ENCODE data around the gene SRGAP3.

Gene SRGAP3

GRCh38 chr3:9007928-9008327 lies 241.5 kb downstream of the SRGAP3 start:
- DNase-seq: no peak

GRCh38 chr3:9007213-9007612 lies 242.2 kb downstream of the SRGAP3 start:
- no peak for DNase-seq

DNA sequence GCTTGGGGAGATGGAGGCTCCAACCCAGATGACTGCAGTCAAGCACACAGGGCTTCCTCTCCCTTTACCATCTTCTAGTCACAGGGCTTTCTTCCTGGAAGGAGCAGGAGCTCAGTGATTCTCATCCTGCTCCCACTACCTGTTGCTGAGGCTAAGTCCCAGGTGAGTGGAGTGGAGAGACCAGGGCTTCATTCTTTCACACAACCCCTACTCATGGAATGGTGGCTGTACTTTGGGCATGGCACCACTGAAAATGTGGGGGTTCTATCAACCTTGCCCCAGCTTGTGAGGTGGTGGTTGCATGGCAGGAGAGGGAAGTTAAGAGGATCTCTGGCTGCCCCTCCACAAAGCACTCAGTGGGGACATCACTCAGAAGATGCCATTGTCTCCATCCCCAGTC lies 249.4 kb downstream of the SRGAP3 start:
- DNase-seq: no peak

DNA sequence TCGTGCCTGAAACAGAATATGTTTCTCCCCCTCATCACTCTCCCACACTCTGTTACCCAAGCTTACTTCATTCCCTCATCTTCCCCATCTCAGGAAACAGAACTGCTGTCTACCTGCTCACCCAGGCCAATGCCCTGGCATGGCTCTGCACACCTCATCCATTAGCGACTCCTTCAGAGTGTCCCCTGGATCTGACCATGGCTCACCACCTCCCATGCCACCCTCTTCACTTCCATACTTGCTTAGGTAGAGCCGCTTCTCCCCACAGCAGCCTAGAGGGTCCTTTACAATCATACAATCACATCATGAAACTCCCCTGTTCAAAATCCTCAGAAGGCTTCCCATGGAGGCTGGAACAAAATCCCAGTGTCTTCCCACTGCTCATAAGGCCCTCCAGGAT lies 252.3 kb downstream of the SRGAP3 start:
- DNase-seq: no peak

- DNase-seq: peak; percentile 58
Measured at GRCh38 chr3:8996681-8997121, 252.7 kb downstream of the SRGAP3 start.

DNA sequence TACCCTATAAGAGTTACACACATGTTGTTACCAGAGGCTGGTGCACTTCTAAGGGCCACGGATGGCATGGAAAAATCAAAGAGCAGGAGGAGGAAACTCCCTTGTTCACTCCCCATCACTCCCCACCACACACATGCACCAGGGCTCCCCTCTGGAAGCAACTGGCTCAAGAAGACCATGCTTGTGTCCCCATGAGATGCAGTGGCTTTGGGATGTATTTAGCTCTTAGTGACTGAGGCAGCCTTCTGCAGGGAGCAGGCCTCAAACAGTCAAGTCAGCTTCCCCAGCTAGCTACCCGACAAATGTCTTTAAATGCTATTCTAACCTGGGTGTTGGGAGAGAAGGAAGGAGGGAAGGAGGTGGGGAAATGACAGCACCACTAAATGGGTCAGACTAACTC lies 253.2 kb downstream of the SRGAP3 start:
- no peak for DNase-seq

DNA sequence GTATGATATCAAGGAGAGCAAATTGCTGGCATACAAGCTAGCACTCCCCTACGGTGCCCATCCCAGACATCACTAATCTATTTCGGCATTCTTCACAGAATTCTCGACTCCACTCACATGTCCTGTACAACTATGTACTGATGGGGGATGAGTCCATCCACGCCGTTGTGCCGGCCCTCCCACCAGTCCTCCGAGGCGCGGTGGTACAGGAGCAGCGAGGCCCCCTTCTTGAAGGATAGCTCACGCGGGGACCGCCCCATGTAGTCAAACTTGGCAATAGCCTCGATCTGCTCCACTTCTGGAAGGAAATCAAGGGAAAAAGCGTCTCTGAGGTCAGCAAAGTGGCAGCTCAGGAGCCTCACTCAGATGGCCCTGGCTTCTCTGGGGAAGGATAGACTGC lies 255.2 kb downstream of the SRGAP3 start:
- DNase-seq: no peak

GRCh38 chr3:8993331-8993730 lies 256.1 kb downstream of the SRGAP3 start:
- no peak for DNase-seq

- no peak for DNase-seq
Measured at GRCh38 chr3:8992854-8993253, 256.6 kb downstream of the SRGAP3 start.

GRCh38 chr3:8992199-8992598 lies 257.2 kb downstream of the SRGAP3 start:
- no peak for DNase-seq

DNA sequence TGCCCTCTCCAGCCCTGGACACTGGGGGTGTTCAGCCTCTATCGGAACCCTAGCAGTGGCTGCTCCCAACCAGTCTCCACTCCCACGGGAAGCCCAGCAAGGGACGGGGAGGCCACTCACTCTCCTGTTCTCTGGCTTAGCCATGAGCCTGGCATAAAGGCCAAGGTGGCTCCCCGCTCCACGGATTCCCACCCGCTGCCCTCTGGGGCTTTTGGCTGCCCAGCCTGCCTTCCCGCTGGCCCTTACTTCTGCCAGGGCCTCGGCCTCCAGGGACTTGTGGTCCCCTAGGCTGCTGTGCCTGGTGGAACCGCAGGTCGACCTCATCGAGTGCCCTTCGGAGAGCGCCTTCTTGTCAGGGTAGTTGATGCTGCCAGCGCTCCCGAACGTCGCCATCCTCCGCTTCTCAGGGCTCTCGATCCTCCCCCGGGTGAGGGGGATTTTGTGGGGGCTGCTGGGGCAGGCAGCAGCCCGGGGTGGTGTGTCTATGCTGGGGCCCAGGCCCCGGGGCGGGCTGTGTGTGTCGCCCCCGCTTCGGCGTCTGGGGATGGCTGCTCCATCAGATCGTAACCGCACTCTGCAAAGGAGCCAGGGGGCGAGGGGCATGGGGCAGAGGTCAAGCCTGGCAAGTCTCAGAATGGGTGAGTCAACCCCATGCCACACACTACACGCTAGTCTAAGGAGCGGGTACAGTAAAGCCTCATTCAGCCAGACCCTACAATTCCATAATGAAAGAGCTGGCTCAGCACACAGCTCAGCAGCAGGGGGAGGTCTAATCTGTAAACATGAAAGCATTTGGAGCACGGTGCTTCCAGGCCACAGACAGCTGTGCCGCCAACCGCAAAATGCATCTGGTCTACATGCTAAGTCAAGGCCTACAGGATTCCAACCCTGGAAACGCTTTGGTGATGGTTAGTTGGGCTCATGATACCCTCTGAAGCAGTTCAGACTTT lies 258.9 kb downstream of the SRGAP3 start:
- DNase-seq: peak; percentile 65

GRCh38 chr3:8988791-8989558 lies 260.5 kb downstream of the SRGAP3 start:
- DNase-seq: peak; percentile 41

DNA sequence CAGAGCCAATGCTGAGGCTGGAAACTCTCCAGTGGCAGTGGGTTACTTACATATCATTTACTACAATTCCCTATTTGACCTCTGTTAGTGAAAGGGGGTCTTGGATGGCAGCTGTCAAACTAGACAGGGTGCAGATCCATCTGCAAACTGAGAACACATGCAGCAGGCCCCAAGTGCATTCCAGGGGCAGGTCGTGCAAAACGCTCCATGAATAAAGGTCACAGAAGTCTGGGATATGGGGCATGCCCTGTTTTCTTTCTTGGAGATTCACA lies 261.1 kb downstream of the SRGAP3 start:
- DNase-seq: peak; percentile 43

GRCh38 chr3:8987645-8988383 lies 261.6 kb downstream of the SRGAP3 start:
- DNase-seq: peak; percentile 82

DNA sequence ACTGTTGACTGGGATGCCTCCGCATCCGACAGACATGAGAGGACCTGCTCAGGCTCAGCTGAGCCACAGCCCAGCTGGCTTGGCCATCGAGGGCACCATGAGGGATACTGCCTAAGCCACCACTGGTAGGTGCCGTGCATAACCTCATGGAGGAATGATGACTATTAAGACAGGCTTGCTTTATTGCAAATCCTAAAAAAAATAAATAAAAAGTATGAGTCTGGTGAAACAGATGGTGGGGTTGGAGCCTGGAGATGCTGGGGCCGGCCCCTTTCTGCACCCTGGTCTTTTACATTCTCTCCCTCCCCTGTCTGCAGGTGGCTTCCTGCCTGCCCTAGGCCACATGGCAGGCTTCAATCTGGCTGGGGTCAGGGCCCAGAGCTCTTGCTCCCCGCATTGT lies 262.2 kb downstream of the SRGAP3 start:
- peak; percentile 5 for DNase-seq

DNA sequence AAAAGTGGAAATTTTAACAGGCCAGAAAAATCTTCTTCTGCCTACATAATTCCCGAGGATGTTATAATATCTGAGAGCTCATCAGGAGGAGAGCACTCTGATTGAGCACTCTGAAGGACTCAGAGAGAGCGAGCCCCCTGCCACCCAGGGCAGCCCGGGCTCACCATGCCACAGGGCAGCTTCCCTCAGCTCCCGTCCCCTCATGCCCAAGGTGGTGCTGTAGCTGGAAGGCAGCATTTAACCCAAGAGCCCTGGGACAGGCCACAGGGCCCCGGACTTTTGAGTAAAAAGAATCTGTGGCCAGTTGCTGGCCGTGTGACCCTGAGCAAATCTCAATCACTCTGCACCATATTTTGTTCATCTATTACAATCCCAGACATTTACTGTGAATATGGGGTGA lies 262.7 kb downstream of the SRGAP3 start:
- DNase-seq: peak; percentile 23

DNA sequence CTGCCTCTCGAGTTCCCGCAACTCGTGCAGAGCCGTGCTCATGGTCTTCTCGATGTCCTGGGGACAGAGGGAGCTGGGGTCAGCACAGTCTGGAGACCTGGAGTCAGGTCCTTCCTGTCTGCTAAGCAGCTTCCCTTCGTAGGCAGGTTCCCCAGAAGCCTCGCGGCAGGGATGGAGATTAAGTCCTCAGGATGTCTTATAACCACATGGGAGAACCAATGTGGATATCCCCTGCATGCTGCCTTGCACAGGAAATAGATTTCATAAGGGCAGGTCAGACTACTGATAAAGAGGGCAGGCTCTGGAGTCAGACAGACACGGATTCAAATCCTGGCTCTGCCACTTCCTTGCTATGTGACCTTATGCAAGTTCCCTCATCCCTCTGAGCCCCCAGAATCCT lies 263.6 kb downstream of the SRGAP3 start:
- DNase-seq: peak; percentile 36

DNA sequence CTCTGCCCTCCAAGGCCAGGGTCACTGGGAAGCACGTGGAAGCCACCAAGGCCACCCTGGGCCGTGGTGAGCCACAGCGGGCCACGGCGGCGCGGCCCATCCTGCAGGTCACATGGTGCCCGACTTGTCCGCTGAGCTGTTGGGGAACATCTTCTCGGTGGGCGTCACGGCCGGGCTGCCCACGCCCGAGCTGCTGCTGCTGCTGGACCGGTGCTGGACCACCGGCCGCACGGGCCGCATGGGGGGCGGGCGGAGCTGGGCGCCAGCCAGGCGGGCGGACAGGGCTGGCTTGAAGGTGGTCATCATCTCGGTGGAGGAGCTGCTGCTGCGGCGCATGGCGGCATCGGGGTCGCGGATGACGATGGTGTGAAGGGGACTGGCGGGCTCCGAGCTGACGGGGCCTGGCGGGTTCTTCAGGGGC lies 264.0 kb downstream of the SRGAP3 start:
- no peak for DNase-seq

DNA sequence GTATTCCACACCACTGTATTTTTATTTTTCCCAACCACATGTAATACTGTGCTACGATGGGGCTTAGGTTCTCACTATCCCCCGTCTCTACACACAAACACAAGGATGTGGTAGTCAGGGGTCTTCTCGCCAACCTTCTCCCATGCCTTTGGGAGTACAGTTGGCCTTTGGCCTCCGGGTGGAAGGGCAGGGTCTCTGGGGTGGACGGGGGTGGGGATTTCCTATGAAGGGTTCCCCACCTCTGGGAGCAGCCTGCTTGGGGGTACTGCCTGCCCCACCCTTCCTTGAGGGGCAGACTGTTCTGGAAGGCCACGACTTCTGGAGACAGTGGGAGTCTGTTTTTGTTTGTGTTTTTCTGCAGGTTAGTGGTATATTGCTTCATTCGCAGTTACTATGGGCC lies 264.9 kb downstream of the SRGAP3 start:
- no peak for DNase-seq

DNA sequence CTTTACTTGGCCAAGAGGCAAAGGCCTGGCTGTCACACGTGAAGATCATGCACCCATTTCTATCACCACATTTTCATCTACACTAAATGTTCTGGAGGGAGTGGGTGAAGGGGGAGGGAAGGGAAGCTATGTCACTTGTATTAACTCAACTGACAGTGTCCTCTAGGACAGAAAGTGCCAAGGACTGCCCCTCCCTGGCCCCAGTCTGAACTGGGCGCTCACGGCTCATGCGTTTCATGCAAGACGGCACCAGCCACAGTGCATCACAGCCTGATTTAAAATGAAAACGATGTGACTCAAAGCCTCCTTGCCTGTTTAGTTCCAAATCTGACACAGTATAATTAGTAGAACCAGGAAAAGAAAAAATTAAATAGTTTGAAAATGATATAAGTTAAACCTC lies 265.4 kb downstream of the SRGAP3 start:
- DNase-seq: no peak

GRCh38 chr3:8983591-8983990 lies 265.9 kb downstream of the SRGAP3 start:
- DNase-seq: no peak

- no peak for DNase-seq
Measured at GRCh38 chr3:8983026-8983425, 266.4 kb downstream of the SRGAP3 start.

DNA sequence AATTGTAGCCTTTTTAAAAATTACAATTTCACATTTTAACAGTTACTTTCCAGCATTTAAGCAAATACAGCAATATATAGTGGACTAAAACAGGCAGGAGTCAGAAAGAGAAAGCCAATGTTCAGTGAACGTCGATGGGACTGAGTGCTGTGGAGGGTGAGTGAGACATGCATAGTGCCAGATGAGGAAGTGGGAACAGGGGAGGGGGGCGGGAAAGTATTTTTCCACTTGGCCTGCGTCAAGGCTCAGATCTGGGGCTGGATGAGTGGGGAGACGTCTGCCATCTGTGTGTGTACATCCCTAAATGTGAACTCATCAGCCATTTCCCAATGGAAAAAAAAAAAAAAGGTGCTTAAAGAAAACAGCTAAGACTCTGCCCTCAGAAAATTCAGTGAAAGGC lies 266.9 kb downstream of the SRGAP3 start:
- no peak for DNase-seq

DNA sequence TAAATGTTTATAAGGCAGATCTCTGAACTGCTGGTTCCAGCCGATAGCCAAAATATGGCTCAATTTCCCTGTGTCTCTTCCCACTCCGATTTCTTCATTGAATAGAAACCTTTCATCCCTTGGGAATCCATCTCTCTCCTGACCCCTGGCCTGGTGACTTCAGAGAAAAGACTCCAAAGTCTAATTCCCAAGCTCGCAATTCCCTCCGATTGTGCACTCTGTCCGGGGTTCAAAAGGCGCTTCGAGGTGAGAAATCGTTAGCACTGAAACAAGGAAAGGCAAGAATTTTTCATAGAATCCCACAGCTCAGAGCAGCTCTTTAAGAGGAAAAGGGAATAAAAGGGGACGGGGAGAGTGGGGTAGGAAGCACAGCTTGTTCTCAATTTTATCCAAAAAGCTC lies 267.7 kb downstream of the SRGAP3 start:
- DNase-seq: no peak

All from right forelimb (tissue), 1 donor.